WTC11 (cell line): Measurements from ENCODE around the gene SSRP1.

Experiments used
- ATF2 ChIP-seq: sonication (generic); formaldehyde crosslinking; IDR thresholded peaks from 2 replicates; pipeline ENCODE4 v1.8.1; 2022; ENCODE audit warnings: low read depth, missing genetic modification reagents, borderline replicate concordance
- CTCF ChIP-seq: fragments of 200-600 bp; IDR thresholded peaks from 2 replicates; pipeline ENCODE4 v1.8.0; 2022; ENCODE audit warnings: antibody characterized with exemption
- ETV6 ChIP-seq: sonication (generic); formaldehyde crosslinking; IDR thresholded peaks from 2 replicates; pipeline ENCODE4 v1.8.1; 2022; ENCODE audit warnings: mild to moderate bottlenecking, missing genetic modification reagents
- NFE2L1 ChIP-seq: sonication (generic); formaldehyde crosslinking; IDR thresholded peaks from 2 replicates; pipeline ENCODE4 v1.8.1; 2023; ENCODE audit warnings: missing genetic modification reagents
- RORB ChIP-seq: fragments of 250-450 bp; sonication (Bioruptor Pico); IDR thresholded peaks from 2 replicates; pipeline ENCODE4 v1.9.0; 2021; ENCODE audit warnings: mild to moderate bottlenecking
- SP1 ChIP-seq: sonication (generic); formaldehyde crosslinking; conservative IDR thresholded peaks from 2 replicates; pipeline ENCODE4 v1.8.1; 2022; ENCODE audit warnings: missing genetic modification reagents
- TEAD1 ChIP-seq: sonication (generic); formaldehyde crosslinking; IDR thresholded peaks from 2 replicates; pipeline ENCODE4 v1.8.0; 2022; ENCODE audit warnings: mild to moderate bottlenecking, missing genetic modification reagents
- TEAD4 ChIP-seq: sonication (generic); formaldehyde crosslinking; IDR thresholded peaks from 2 replicates; pipeline ENCODE4 v1.8.0; 2022; ENCODE audit warnings: mild to moderate bottlenecking, missing genetic modification reagents
- TP53 ChIP-seq: sonication (generic); formaldehyde crosslinking; IDR thresholded peaks from 2 replicates; pipeline ENCODE4 v1.8.1; 2023; ENCODE audit warnings: mild to moderate bottlenecking, missing genetic modification reagents
- ZMAT4 ChIP-seq: fragments of 250-450 bp; sonication (Bioruptor Pico); IDR thresholded peaks from 2 replicates; pipeline ENCODE4 v1.9.0; 2021; ENCODE audit warnings: mild to moderate bottlenecking

- TF ChIP-seq CTCF = no peak
- no peak for TF ChIP-seq TP53
- TF ChIP-seq ETV6 (CRISPR knock-in tag) = no peak
- no peak for TF ChIP-seq SP1 (CRISPR knock-in tag)
- TF ChIP-seq NFE2L1 (CRISPR knock-in tag) = no peak
- no peak for TF ChIP-seq TEAD4 (CRISPR knock-in tag)
- no peak for TF ChIP-seq ATF2 (CRISPR knock-in tag)
- TF ChIP-seq ZMAT4 (CRISPR knock-in tag) = no peak
- TF ChIP-seq RORB = no peak
- TF ChIP-seq TEAD1 = no peak
Observed at GRCh38 chr11:57344826-57345225, 9.1 kb upstream of the SSRP1 start.
